Ascending aorta (tissue), 2 donors: ENCODE results near the gene KCNC3. TPM values are rescaled to one million over a fixed set of nuclear protein-coding genes. Genes with fewer than 3 reads are reported as not detected.
"Not testable (repeated sequence)": the region's sequence is repeated elsewhere in the genome, so short reads cannot be mapped to it uniquely, and the experiment has no call there.

ENCODE experiments used
- DNase-seq, 2 donors: peaks; one replicate each; pipeline ENCODE4 v3.0.0-alpha.2; 2019; ENCODE audit warnings: low spot score in 2 of 2
- H3K27ac ChIP-seq, 2 donors: fragments of 200-600 bp; sonication (generic); one replicate each; pipeline ENCODE4 v1.5.1; 2016 to 2017; ENCODE audit warnings: mild to moderate bottlenecking in 1 of 2
- H3K27me3 ChIP-seq: fragments of 200-600 bp; sonication (generic); one replicate; pipeline ENCODE4 v1.5.1; 2017
- H3K36me3 ChIP-seq, 2 donors: fragments of 200-600 bp; sonication (generic); one replicate each; pipeline ENCODE4 v1.5.1; 2016
- H3K4me1 ChIP-seq, 2 donors: fragments of 200-600 bp; sonication (generic); one replicate each; pipeline ENCODE4 v1.5.1; 2016 to 2017; ENCODE audit warnings: mild to moderate bottlenecking in 1 of 2
- H3K4me3 ChIP-seq, 2 donors: fragments of 200-600 bp; sonication (generic); one replicate each; pipeline ENCODE4 v1.5.1; 2016 to 2017; ENCODE audit warnings: mild to moderate bottlenecking in 1 of 2
- H3K9me3 ChIP-seq, 2 donors: fragments of 200-600 bp; sonication (generic); one replicate each; pipeline ENCODE4 v1.5.1; 2016
- intact Hi-C: fragments of 100-400 bp; cut with DNase I; formaldehyde crosslinking; loops from one replicate; pipeline ENCODE4 v1.15.1; 2023
- total RNA-seq: library from RNA; depleted of rRNA; stranded (reverse); fragments of >200 nt; gene quantifications from one replicate; pipeline ENCODE4 v1.1.0, GENCODE V29; 2016
- TF ChIP-seq, protein P1 (sequence below), 3 experiments: fragments of 200-600 bp in 2 of 3; fragments of 450-650 bp in 1 of 3; sonication (generic) in 2 of 3; IDR thresholded peaks; one replicate each; pipeline ENCODE4 v1.5.1; 2016 to 2019; ENCODE audit warnings: antibody characterized with exemption in 3 of 3, mild to moderate bottlenecking in 1 of 3, moderate library complexity in 1 of 3

KCNC3 gene
- total RNA-seq, 1 donor from 2014 or later = 3.8 TPM

- H3K27ac ChIP-seq = peak overlapping the region; percentile 25 to 47
- TF ChIP-seq, protein P1, sequence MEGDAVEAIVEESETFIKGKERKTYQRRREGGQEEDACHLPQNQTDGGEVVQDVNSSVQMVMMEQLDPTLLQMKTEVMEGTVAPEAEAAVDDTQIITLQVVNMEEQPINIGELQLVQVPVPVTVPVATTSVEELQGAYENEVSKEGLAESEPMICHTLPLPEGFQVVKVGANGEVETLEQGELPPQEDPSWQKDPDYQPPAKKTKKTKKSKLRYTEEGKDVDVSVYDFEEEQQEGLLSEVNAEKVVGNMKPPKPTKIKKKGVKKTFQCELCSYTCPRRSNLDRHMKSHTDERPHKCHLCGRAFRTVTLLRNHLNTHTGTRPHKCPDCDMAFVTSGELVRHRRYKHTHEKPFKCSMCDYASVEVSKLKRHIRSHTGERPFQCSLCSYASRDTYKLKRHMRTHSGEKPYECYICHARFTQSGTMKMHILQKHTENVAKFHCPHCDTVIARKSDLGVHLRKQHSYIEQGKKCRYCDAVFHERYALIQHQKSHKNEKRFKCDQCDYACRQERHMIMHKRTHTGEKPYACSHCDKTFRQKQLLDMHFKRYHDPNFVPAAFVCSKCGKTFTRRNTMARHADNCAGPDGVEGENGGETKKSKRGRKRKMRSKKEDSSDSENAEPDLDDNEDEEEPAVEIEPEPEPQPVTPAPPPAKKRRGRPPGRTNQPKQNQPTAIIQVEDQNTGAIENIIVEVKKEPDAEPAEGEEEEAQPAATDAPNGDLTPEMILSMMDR (IDR thresholded peaks at IDR 0.05) = no peak
- H3K27me3 ChIP-seq = no peaks in the 10 kb centered on the region
- no peaks in the 10 kb centered on the region for H3K36me3 ChIP-seq
- H3K4me3 ChIP-seq = peak overlapping the region; percentile 42 to 55
- intact Hi-C loops = no loop called here
- DNase-seq = peak in 1 of 2 donors; percentile 81
- H3K9me3 ChIP-seq = no peaks in the 10 kb centered on the region
- peaks cover 3 to 21% of the 10 kb centered on the region in 2 donors for H3K4me1 ChIP-seq
Observed at GRCh38 chr19:50330365-50331078, 1.3 kb upstream of the KCNC3 start.

DNA sequence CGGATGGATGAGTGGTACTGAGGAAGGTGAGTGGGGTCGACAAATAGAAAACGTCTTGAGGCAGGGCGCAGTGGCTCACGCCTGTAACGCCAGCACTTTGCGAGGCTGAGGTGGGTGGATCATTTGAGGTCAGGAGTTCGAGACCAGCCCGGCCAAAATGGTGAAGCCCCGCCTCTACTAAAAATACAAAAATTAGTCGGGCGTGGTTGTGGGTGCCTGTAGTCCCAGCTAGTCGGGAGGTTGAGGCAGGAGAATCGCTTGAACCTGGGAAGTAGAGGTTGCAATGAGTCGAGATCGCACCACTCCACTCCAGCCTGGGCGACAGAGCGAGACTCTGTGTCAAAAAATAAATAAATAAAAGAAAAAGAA, 733 bp upstream of the KCNC3 start:
- Histone ChIP-seq H3K27ac (peak overlapping the region; percentile 25 to 47), H3K4me3 (peak overlapping the region in 1 of 2 donors; percentile 55), H3K4me1 (peaks cover 3 to 21% of the 10 kb centered on the region in 2 donors)
- H3K9me3 ChIP-seq, H3K36me3 ChIP-seq, DNase-seq, H3K27me3 ChIP-seq, intact Hi-C loops: not testable (repeated sequence)

GRCh38 chr19:50328873-50329145, 368 bp downstream of the KCNC3 start:
- no peaks in the 10 kb centered on the region for H3K27me3 ChIP-seq
- no peaks in the 10 kb centered on the region for H3K9me3 ChIP-seq
- H3K27ac ChIP-seq = no peak overlapping the region
- TF ChIP-seq, protein P1 (IDR thresholded peaks at IDR 0.05) = peak in 1 of 3 experiments; percentile 5
- peaks cover 3 to 21% of the 10 kb centered on the region in 2 donors for H3K4me1 ChIP-seq
- DNase-seq = no peak
- intact Hi-C loops = no loop called here
- H3K4me3 ChIP-seq = peak overlapping the region in 1 of 2 donors; percentile 60
- H3K36me3 ChIP-seq = no peaks in the 10 kb centered on the region

- Histone ChIP-seq H3K4me1 (peaks cover 3 to 21% of the 10 kb centered on the region in 2 donors), H3K27me3 (no peaks in the 10 kb centered on the region), H3K27ac (no peak overlapping the region), H3K9me3 (no peaks in the 10 kb centered on the region), H3K4me3 (peak overlapping the region; percentile 40 to 60), H3K36me3 (no peaks in the 10 kb centered on the region)
- intact Hi-C loops = no loop called here
- TF ChIP-seq, protein P1 (IDR thresholded peaks at IDR 0.05) = no peak
- DNase-seq = no peak
Observed at GRCh38 chr19:50328224-50328872, 829 bp downstream of the KCNC3 start.

GRCh38 chr19:50327461-50328223, 1.5 kb downstream of the KCNC3 start:
- Histone ChIP-seq H3K9me3 (no peaks in the 10 kb centered on the region), H3K4me1 (peaks cover 3 to 21% of the 10 kb centered on the region in 2 donors), H3K36me3 (no peaks in the 10 kb centered on the region), H3K4me3 (no peak overlapping the region), H3K27me3 (no peaks in the 10 kb centered on the region), H3K27ac (no peak overlapping the region)
- TF ChIP-seq, protein P1 (IDR thresholded peaks at IDR 0.05) = no peak
- DNase-seq = no peak
- intact Hi-C loops = no loop called here

- no peak overlapping the region for H3K27ac ChIP-seq
- no peak overlapping the region for H3K4me3 ChIP-seq
- H3K4me1 ChIP-seq = peaks cover 3 to 21% of the 10 kb centered on the region in 2 donors
- TF ChIP-seq, protein P1 (IDR thresholded peaks at IDR 0.05) = no peak
- H3K9me3 ChIP-seq = no peaks in the 10 kb centered on the region
- no peaks in the 10 kb centered on the region for H3K27me3 ChIP-seq
- no peaks in the 10 kb centered on the region for H3K36me3 ChIP-seq
- no peak for DNase-seq
- intact Hi-C loops = no loop called here
Observed at GRCh38 chr19:50327013-50327412, 2.2 kb downstream of the KCNC3 start.
